Stimulated activated CD8-positive, alpha-beta memory T cell treated with anti-CD3 and anti-CD28 coated beads, Interleukin-4, amount 100 ng/mL, for 4 hours (primary cell): ENCODE data around the gene LINC00632.
"Not testable (repeated sequence)": the region's sequence is repeated elsewhere in the genome, so short reads cannot be mapped to it uniquely, and the experiment has no call there.

Experiments
- DNase-seq, 2 donors: peaks; one replicate each; pipeline ENCODE4 v3.0.0-alpha.2; 2020; ENCODE audit warnings: low read depth in 2 of 2, low spot score in 1 of 2

Gene LINC00632

GRCh38 chrX:140709421-140709846 lies at the start of gene LINC00632:
LINC00632 (plus strand) TSS chrX:140709759.
- DNase-seq, result no peak

DNA sequence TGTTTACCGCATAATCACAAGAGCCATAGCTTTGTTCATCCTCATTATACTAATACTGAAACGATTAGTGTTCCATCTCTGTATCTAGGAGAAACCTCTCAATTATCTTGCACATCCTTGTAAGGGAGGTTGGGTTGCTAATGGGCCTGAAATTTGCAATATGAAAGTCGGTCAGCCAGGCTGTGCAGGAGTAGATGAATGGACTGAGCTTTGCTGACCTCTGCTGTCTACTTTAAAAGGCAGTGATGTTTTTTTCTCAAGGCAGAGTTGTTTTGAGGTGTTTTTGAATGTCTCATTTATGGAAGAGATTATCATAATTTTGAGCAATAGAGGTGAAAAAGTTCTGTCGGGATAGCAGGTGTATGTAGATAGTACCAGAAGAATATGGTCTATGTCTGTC lies 47.9 kb upstream of the LINC00632 start:
- DNase-seq, result no peak

DNA sequence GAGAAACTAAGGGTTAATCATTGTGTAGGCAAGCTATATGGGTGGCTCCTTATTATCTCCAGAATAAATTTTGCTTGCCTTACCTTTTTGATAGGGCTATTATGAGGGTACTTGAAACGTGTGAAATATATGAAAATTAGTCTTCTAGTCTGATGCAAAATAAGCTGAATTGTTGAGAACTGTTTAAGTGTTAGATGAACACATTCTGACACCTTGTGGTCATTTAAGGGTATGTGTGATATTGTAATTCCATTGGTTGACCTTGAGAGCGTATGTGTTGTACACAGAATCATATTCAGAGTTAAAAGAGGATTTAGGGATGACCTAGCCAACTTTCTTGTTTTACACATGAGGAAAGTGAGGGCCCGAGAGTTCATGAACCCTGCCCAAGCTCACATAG lies 44.6 kb upstream of the LINC00632 start:
- no peak for DNase-seq

DNA sequence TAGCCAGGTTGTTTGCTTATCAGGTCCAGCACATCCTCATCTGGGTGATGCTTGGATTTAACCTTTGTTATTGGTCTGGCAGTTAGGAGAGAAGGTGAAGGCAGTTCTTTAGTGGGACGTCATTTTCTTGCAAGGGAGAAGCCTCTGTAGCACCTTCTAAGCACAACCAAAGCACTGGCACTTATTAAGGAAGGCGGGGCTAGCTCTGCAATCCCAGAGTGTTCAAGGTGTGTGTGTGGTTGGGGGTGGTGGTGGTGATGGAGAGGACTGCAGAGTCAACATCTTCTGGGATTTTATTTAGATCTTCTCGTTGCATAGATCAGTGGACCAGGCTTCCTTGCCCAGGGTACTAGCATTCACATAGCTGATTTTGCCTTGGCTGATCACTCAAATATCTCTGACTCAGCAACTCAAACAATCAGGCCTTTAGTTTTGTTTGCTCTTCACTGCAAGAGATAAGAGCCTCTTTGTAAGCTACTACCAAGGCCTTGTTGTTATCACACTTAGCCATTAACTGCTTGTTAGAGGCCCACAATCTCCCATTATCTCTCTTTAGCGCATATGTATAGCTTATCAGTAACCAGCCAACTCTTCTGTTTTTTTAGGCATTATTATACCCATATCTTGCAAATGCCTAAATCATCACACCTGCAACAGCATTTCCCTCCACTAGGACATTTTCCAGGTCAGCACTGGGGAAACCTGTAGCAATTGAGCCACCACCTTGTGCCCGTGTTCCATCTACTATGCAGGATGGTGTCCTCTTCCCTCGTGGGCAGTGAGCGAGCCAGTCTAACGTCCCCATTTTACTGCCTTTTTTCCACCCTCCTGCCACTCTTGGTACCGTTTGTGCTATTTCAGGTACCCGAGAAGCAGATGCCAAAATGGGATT lies 36.5 kb upstream of the LINC00632 start:
- no peak for DNase-seq

- DNase-seq, result no peak
These were observed 21.9 kb upstream of the LINC00632 start for GRCh38 chrX:140687706-140688105.

GRCh38 chrX:140691596-140691995 lies 18.0 kb upstream of the LINC00632 start:
- not testable (repeated sequence) for DNase-seq

DNA sequence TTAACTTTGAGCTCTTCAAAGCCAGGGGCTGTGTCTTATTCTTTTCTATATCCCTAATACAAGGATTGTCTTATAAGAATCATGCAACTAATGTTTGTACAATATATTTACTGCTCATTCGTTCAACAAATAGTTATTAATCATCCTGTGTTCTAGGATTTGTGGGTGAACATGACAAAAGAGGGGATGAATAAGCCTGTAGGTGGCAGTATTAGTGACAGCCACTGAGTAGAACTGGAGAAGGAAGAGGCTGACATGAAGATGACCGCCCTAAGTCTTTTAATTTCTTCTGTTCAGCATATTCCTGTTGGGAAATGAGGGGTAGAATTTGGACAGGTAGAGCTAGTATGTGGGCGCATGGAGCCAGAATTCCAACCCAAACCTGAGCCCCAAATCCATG lies 11.9 kb upstream of the LINC00632 start:
- DNase-seq, result no peak

DNA sequence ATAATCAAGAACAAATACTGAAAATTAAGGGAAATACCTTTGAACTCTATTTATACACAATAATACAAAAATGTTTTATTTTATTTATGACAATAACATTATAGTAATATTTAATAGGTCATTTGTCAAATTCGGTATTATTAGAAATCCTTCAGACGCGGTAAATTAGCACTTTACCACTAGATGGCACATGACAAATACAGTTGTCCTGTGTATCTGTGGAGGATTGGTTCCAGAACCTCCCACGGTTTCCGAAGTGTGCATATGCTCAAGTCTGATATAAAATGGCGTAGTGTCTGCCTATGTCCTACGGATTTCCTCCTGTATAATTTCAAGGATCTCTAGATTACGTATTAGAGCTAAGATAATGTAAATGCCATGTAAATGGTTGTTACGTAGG lies 8.1 kb upstream of the LINC00632 start:
- DNase-seq, result no peak

GRCh38 chrX:140710710-140711109 lies 1.2 kb downstream of the LINC00632 start:
- no peak for DNase-seq

DNA sequence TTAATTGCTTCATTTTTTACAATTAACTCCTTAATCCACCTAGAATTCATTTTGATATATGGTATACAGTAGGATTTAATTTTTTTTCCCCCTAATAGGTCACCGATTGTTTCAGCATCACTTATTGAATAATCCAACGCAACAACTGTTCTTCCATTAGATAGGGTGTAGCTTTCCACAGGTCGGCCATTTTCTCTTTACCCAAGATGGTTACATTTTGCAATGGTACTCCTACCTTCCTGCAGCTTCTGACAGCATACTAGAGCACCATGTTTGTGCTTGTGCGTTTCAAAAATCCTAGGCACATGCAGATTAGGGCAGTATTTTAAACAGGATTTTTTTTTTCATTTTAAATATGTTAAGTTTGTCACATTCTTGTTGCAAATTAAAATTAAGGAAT lies 2.3 kb downstream of the LINC00632 start:
- DNase-seq, result no peak

GRCh38 chrX:140712413-140713173 lies 3.0 kb downstream of the LINC00632 start:
- DNase-seq, result no peak

GRCh38 chrX:140713174-140713539 lies 3.6 kb downstream of the LINC00632 start:
- DNase-seq, result no peak

DNA sequence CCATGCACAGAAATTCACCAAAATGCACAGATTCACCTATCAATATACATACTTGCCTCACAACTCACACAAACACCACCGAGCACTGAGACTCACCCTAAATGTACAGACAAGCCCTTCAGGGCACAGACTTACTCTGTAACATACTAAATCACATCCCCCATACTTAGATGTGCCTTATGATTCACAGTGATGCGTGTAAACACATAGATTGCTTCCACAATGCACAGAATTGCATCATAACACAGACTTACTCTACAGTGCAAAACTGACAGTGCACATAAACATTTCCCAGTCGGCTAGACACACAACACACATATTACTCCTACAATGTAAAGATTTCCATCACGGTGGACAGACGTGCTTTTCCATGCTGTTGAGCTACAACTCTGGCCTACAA lies 6.2 kb downstream of the LINC00632 start:
- no peak for DNase-seq

GRCh38 chrX:140723121-140723715 lies 13.7 kb downstream of the LINC00632 start:
- DNase-seq, result no peak

DNA sequence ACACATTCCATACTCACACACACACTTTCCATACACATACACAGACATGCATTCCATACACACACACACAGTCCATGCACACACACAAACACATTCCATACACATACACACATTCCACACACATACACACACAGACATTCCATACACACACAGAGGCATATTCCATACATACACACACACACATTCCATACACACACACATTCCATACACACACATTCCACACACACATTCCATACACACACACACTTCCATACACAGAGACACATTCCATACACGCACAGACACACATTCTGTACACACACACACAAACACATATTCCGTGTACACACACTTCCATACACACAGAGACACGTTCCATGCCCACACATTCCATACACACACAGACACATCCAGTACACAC lies 14.8 kb downstream of the LINC00632 start:
- DNase-seq, result no peak

GRCh38 chrX:140724736-140725135 lies 15.2 kb downstream of the LINC00632 start:
- no peak for DNase-seq

GRCh38 chrX:140725500-140725899 lies 15.9 kb downstream of the LINC00632 start:
- DNase-seq, result no peak

- no peak for DNase-seq
These were observed 24.3 kb downstream of the LINC00632 start for GRCh38 chrX:140733766-140734342.

- DNase-seq, result no peak
These were observed 34.5 kb downstream of the LINC00632 start for GRCh38 chrX:140744085-140744484.

- DNase-seq, result no peak
These were observed 47.4 kb downstream of the LINC00632 start for GRCh38 chrX:140756941-140757340.

DNA sequence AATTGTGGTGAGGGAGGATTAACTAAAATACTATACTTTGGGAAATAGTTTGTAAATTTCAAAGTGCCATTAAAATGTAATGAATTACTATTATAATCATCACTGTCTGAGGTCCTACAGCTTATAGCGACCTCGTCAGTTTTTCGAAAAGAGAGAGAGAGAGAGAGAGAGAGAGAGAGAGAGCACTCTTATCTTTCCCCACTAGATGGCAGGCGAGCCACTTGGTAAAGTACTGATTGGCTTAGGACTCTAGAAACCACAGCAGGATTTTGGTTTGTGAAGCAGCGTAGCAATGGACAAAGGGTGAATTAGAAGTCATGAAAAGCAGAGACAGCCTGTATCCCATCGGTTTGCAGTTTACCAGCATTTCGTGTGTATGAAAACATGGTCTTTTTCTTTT lies 52.5 kb downstream of the LINC00632 start:
- no peak for DNase-seq
